Measurements from ENCODE around the gene PPM1H.

PPM1H gene

DNA sequence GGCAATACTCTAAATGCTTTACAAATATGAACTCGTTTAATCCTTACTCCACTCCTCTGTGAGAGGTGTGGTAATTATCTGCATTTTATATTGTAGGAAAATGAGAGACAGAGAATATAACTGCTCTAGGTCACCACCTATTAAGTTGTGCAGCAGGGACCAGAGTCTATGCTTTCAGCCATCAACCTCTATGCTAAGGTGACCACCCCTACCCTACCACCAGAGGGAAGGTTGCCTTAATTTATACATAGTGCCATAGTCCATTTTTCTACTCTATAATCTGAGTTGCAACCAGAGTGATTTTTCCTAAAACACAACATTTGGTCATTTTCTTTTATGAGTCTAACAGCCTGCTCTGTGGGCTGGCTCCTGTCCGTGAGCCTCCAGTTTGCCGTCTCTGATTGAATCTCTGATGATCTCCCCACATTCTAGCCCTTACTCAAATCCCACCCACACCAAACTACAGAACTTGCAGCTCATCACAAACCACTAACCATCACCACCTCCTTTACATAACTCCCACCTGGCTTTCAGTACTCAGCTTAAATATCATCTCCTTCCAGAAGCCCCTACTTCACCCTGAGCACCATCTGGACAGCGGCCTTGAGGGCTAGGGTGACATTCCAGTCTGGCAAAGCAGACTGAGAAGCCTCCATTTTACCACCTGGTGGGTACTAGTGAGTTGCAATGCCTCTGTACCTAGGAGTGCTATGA, 126.6 kb downstream of the PPM1H start:
- Histone ChIP-seq H3K27ac (ENCODE audit: low read depth, low read length) (no peak overlapping the region), H3K27me3 (ENCODE audit: control insufficient read depth, insufficient read depth, low read length) (no peaks in the 10 kb centered on the region), H3K36me3 (ENCODE audit: control insufficient read depth, insufficient read depth, low read length) (no peaks in the 10 kb centered on the region), H3K9ac (ENCODE audit: low read length) (no peak overlapping the region), H3K4me3 (ENCODE audit: low read length) (no peak overlapping the region), H3K4me1 (ENCODE audit: control insufficient read depth, insufficient read depth, low read length) (no peaks in the 10 kb centered on the region)

DNA sequence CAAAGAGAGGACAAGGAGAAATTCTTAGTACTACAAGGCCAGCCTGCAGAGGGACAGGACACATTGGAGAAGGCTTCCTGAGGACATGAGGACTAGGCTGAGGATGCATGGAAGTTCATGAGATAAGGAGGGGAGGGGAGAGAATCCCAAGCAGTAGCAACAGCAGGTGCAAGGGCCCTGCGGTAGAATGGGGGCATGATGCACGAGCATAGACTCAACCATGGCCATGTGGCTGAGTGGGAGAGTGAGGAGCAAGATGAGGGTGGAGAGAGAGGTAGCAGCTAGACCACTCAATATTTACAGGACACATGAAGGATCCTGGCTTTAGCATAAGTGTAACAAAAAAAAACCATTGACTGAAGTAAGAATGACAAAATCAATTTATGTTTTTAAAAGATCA, 128.1 kb downstream of the PPM1H start:
- Histone ChIP-seq H3K36me3 (ENCODE audit: control insufficient read depth, insufficient read depth, low read length) (no peaks in the 10 kb centered on the region), H3K9ac (ENCODE audit: low read length) (no peak overlapping the region), H3K27ac (ENCODE audit: low read depth, low read length) (no peak overlapping the region), H3K4me1 (ENCODE audit: control insufficient read depth, insufficient read depth, low read length) (no peaks in the 10 kb centered on the region), H3K27me3 (ENCODE audit: control insufficient read depth, insufficient read depth, low read length) (no peaks in the 10 kb centered on the region), H3K4me3 (ENCODE audit: low read length) (no peak overlapping the region)

DNA sequence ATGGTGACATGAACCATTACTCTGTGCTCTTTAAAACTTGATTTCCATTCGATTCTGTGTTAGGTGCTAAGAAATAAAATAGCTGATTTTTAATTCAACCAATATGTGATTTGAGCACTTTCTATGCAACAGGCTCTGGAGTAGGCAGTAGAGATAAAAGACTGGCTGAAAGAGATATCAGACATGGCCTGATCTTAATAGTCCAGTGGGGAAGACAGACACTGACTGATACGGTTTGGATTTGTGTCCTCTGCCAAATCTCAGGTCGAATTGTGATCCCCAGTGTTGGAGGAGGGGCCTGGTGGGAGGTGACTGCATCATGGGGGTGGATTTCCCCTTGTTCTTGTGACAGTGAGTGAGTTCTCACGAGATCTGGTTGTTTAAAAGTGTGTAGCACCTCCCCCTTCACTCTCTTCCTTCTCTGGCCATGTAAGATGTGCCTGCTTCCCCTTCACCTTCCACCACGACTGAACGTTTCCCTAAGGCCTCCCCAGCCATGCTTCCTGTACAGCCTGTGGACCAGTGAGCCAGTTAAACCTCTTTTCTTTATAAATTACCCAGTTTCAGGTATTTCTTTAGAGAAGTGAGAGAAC, 128.6 kb downstream of the PPM1H start:
- no peak overlapping the region for H3K27ac ChIP-seq (ENCODE audit: low read depth, low read length)
- no peaks in the 10 kb centered on the region for H3K36me3 ChIP-seq (ENCODE audit: control insufficient read depth, insufficient read depth, low read length)

DNA sequence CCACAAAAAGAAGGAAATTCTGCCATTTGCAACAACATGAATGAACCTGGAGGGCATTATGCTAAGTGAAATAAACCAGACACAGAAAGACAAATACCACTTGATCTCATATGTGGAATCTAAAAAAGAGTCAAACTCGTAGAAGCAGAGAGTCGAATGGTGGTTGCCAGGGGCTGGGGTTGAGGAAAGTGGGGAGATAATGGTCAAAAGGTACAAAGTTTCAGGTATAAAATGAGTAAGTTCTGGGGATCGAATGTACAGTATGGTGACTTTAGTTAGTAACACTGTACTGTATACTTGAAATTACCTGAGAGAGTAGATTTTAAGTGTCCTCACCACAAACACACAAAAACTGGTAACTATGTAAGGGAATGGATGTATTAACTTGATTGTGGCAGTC, 129.4 kb downstream of the PPM1H start:
- H3K27me3 ChIP-seq (ENCODE audit: control insufficient read depth, insufficient read depth, low read length), result no peaks in the 10 kb centered on the region
- H3K27ac ChIP-seq (ENCODE audit: low read depth, low read length), result no peak overlapping the region
- H3K9ac ChIP-seq (ENCODE audit: low read length), result no peak overlapping the region
- H3K4me3 ChIP-seq (ENCODE audit: low read length), result no peak overlapping the region
- H3K4me1 ChIP-seq (ENCODE audit: control insufficient read depth, insufficient read depth, low read length), result no peaks in the 10 kb centered on the region
- no peaks in the 10 kb centered on the region for H3K36me3 ChIP-seq (ENCODE audit: control insufficient read depth, insufficient read depth, low read length)

More for the DNA sequence above, 128.6 kb downstream of the PPM1H start:
- H3K4me1 ChIP-seq (ENCODE audit: control insufficient read depth, insufficient read depth, low read length), result no peaks in the 10 kb centered on the region
- H3K4me3 ChIP-seq (ENCODE audit: low read length), result no peak overlapping the region
- H3K9ac ChIP-seq (ENCODE audit: low read length), result no peak overlapping the region
- no peaks in the 10 kb centered on the region for H3K27me3 ChIP-seq (ENCODE audit: control insufficient read depth, insufficient read depth, low read length)

DNA sequence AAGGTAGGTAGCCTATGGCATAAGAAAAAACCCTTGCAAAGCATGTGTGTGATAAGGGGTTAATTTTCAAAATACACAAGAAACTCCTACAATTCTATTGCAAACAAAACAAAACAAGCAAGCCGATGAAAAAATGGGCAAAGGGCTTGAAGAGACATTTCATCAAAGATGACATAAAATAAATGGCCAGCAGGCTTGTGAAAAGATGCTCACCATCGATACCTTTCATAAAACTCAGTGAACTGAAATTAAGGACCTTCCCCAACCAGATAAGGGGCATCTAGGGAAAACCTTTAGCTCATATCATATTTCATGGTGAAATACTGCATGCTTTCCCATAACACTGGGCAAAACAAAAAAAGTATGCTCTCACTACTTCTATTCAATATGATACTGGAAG, 131.2 kb downstream of the PPM1H start:
- H3K27me3 ChIP-seq (ENCODE audit: control insufficient read depth, insufficient read depth, low read length), result no peaks in the 10 kb centered on the region
- no peaks in the 10 kb centered on the region for H3K4me1 ChIP-seq (ENCODE audit: control insufficient read depth, insufficient read depth, low read length)
- no peaks in the 10 kb centered on the region for H3K36me3 ChIP-seq (ENCODE audit: control insufficient read depth, insufficient read depth, low read length)
- H3K27ac ChIP-seq (ENCODE audit: low read depth, low read length), result no peak overlapping the region
- H3K4me3 ChIP-seq (ENCODE audit: low read length), result no peak overlapping the region
- no peak overlapping the region for H3K9ac ChIP-seq (ENCODE audit: low read length)

DNA sequence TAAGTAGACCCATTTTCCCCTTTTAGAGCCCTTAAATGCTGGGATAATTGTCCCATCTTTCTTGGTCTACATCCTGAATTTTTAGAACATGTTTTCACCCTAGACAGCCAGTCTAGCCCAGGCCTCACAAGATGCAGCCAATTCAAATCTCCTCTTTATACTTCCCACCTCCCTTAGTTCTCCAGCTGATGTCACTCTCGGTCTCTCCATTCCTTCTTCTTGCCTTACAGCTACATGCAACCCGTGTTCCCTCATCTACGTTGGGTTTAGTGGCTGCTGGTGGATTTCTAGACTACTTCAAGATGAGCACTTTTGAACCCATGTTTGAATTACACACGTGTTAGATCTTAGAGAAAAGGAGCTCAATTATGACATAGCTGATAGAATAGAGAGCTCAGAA, 132.0 kb downstream of the PPM1H start:
- Histone ChIP-seq H3K9ac (ENCODE audit: low read length) (no peak overlapping the region), H3K27me3 (ENCODE audit: control insufficient read depth, insufficient read depth, low read length) (no peaks in the 10 kb centered on the region), H3K36me3 (ENCODE audit: control insufficient read depth, insufficient read depth, low read length) (no peaks in the 10 kb centered on the region), H3K4me1 (ENCODE audit: control insufficient read depth, insufficient read depth, low read length) (no peaks in the 10 kb centered on the region), H3K27ac (ENCODE audit: low read depth, low read length) (no peak overlapping the region), H3K4me3 (ENCODE audit: low read length) (no peak overlapping the region)

DNA sequence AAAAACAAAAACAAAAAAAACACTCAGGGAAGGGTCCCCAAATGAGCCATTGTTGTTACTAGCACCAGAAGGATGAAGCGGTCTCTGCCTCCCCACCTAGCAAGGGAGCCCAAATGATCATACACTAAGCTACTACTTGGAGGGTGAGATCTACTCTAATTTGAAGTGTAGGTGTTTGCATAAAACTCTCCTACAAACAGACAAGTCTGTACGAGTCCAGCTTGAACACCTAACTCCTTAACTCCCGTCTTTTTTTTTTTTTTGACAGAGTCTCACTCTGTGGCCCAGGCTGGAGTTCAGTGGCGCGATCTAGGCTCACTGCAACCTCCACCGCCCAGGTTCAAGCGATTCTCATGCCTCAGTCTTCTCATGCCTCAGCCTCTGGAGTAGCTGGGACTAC, 132.6 kb downstream of the PPM1H start:
- no peaks in the 10 kb centered on the region for H3K4me1 ChIP-seq (ENCODE audit: control insufficient read depth, insufficient read depth, low read length)

DNA sequence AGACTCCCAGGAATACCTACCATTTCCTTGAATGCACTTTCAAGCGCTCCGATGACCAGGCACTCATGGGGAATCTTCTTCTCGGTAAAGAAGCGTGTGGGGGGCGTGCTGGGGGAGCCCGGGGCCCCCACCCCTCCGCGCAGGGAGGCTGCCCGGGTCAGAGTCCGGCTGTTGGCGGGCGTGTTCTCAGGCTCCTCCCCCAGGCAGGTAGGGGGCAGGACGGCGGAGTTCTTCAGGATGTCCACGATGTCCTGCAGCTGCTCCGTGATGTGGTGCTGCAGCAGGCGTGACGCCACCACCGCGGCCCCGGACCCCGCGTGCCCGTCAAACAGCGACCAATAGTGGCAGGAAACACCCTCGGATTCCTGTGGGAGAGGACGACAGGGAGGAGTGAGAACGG, 133.2 kb downstream of the PPM1H start:
- Histone ChIP-seq H3K36me3 (ENCODE audit: control insufficient read depth, insufficient read depth, low read length) (no peaks in the 10 kb centered on the region), H3K4me3 (ENCODE audit: low read length) (no peak overlapping the region), H3K4me1 (ENCODE audit: control insufficient read depth, insufficient read depth, low read length) (no peaks in the 10 kb centered on the region), H3K27ac (ENCODE audit: low read depth, low read length) (no peak overlapping the region), H3K9ac (ENCODE audit: low read length) (no peak overlapping the region), H3K27me3 (ENCODE audit: control insufficient read depth, insufficient read depth, low read length) (no peaks in the 10 kb centered on the region)

More for the DNA sequence above, 132.6 kb downstream of the PPM1H start:
- no peaks in the 10 kb centered on the region for H3K27me3 ChIP-seq (ENCODE audit: control insufficient read depth, insufficient read depth, low read length)
- H3K36me3 ChIP-seq (ENCODE audit: control insufficient read depth, insufficient read depth, low read length), result no peaks in the 10 kb centered on the region
- H3K27ac ChIP-seq (ENCODE audit: low read depth, low read length), result no peak overlapping the region
- no peak overlapping the region for H3K4me3 ChIP-seq (ENCODE audit: low read length)
- no peak overlapping the region for H3K9ac ChIP-seq (ENCODE audit: low read length)

DNA sequence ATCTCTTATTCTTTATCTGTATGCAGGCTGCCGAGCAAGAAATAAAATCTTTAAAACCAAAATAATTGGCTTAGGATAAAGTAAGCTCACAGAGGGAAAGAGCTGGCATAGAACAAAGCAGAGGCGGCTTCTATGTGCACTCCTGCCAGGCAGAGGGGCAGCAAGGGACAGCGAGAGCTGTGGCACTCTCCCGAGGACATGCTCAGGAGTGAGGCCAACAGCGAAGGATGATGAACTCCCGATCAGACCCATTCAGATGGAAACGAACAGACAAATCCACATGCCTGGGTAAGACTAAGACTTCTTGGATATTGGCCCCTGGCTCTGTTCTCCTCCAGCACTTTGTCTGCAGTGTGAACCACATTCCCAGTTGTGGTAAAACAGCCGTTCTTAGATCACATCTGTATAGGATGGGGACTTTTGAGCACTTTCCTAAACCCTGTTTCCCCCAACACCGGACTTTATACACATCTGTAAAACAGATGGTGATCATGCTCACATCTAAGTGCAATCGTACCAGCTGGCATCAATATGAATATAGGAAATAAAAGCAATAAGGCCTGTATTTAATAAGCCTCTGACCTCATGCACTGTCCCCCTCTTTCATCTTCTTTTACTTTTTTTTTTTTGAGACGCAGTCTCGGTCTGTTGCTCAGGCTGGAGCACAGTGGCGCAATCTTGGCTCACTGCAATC, 134.1 kb downstream of the PPM1H start:
- H3K4me3 ChIP-seq (ENCODE audit: low read length), result no peak overlapping the region
- no peaks in the 10 kb centered on the region for H3K36me3 ChIP-seq (ENCODE audit: control insufficient read depth, insufficient read depth, low read length)
- H3K27me3 ChIP-seq (ENCODE audit: control insufficient read depth, insufficient read depth, low read length), result no peaks in the 10 kb centered on the region
- H3K27ac ChIP-seq (ENCODE audit: low read depth, low read length), result no peak overlapping the region
- no peak overlapping the region for H3K9ac ChIP-seq (ENCODE audit: low read length)
- no peaks in the 10 kb centered on the region for H3K4me1 ChIP-seq (ENCODE audit: control insufficient read depth, insufficient read depth, low read length)

DNA sequence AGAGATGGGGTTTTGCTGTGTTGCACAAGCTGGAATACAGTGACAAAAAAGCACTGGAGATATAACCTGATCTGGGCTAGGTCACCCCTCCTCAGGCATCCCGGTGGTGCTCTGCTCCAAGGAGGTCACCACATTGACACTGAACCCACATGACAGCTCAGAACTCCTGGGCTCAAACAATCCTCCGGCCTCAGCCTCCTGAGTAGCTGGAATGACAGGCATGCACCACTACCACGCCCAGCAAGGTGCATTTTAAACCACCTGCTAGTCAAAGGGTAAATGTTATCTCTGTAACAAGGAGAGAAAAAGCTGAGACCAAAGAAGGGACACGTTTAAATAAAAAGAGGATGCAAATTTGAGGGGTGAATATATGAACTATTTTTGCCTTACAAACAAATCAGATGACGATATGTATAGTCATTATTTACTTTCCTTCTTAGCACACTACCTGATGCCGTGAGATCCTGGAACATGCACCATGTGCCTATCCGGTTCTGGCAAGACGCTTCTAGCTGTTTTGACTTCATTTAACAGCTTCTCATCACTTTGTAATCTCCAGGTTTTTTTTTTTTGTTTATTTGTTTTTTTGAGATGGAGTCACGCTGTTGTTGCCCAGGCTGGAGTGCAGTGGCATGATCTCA, 135.1 kb downstream of the PPM1H start:
- Histone ChIP-seq H3K27ac (ENCODE audit: low read depth, low read length) (no peak overlapping the region), H3K36me3 (ENCODE audit: control insufficient read depth, insufficient read depth, low read length) (no peaks in the 10 kb centered on the region), H3K27me3 (ENCODE audit: control insufficient read depth, insufficient read depth, low read length) (no peaks in the 10 kb centered on the region), H3K4me3 (ENCODE audit: low read length) (no peak overlapping the region), H3K4me1 (ENCODE audit: control insufficient read depth, insufficient read depth, low read length) (no peaks in the 10 kb centered on the region), H3K9ac (ENCODE audit: low read length) (no peak overlapping the region)

DNA sequence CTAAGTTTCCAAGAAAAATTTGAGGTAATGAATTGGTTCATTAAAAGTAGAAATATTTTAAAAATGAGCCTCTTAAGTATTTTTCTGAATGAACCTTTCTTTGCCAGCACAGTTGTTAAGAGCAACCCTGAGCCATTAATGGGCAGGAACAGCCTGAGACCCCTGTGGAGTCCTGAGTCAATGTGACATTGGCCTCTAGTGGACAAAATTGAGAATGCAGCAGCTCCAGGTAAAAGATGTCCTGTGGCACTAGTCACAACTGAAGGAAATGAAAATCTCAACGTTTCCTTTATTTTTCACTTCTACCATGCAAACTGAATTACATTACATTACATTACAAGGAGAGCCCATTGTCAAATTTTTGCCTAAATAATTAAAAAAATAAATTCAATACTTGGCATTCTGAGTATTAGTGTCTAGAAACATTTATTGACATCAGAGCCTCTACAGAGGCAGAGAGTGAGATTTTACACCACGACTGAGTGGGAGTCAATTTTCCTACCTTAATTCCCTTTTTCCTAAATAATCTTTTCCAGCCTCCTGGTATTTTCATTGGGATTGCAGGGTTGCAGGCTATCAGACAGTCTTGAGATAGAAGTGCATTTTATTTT, 135.7 kb downstream of the PPM1H start:
- Histone ChIP-seq H3K4me3 (ENCODE audit: low read length) (no peak overlapping the region), H3K27ac (ENCODE audit: low read depth, low read length) (no peak overlapping the region), H3K27me3 (ENCODE audit: control insufficient read depth, insufficient read depth, low read length) (no peaks in the 10 kb centered on the region), H3K36me3 (ENCODE audit: control insufficient read depth, insufficient read depth, low read length) (no peaks in the 10 kb centered on the region), H3K9ac (ENCODE audit: low read length) (no peak overlapping the region), H3K4me1 (ENCODE audit: control insufficient read depth, insufficient read depth, low read length) (no peaks in the 10 kb centered on the region)

DNA sequence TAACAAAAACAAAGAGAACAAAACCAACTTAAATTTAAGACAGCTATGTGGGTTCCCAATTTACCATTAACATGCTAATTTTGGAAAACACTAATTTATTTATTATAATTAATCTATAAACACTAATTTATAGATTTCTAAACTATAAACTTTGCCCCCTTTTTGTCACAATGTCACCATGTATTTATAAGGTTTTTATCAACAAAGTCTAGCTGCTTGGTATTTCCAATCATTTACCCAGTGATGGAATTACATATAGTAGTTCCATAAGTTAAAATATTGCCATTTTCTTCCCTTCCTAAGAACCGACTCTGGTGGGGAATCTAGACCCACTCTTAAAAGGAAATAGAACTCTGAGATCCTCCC, 140.7 kb downstream of the PPM1H start:
- no peak overlapping the region for H3K9ac ChIP-seq (ENCODE audit: low read length)
- no peaks in the 10 kb centered on the region for H3K36me3 ChIP-seq (ENCODE audit: control insufficient read depth, insufficient read depth, low read length)
- H3K27me3 ChIP-seq (ENCODE audit: control insufficient read depth, insufficient read depth, low read length), result no peaks in the 10 kb centered on the region
- H3K27ac ChIP-seq (ENCODE audit: low read depth, low read length), result no peak overlapping the region
- no peaks in the 10 kb centered on the region for H3K4me1 ChIP-seq (ENCODE audit: control insufficient read depth, insufficient read depth, low read length)
- no peak overlapping the region for H3K4me3 ChIP-seq (ENCODE audit: low read length)
